RKO (cell line): ENCODE data around the gene SLC16A9.
"Not testable (repeated sequence)": the region's sequence is repeated elsewhere in the genome, so short reads cannot be mapped to it uniquely, and the experiment has no call there.

Experiments used
- DNase-seq: peaks from one replicate; pipeline ENCODE4 v3.0.0-alpha.2; 2016; ENCODE audit warnings: low spot score

The SLC16A9 gene

GRCh38 chr10:59709395-59710125 is at the start of gene SLC16A9:
Gene SLC16A9 (minus strand): TSS chr10:59709850. CDS start chr10:59684291, 25,559 bp downstream.
- peak; percentile 75 for DNase-seq

GRCh38 chr10:59757966-59758365 is 48.3 kb upstream of the SLC16A9 start:
- no peak for DNase-seq

GRCh38 chr10:59754951-59755350 is 45.3 kb upstream of the SLC16A9 start:
- DNase-seq = no peak

- DNase-seq = no peak
These were observed 43.6 kb upstream of the SLC16A9 start, which contains the start of gene MRLN for GRCh38 chr10:59753267-59753666. Gene MRLN (minus strand): TSS chr10:59753455.

- no peak for DNase-seq
These were observed 42.8 kb upstream of the SLC16A9 start for GRCh38 chr10:59752278-59752940.

GRCh38 chr10:59750155-59750945 is 40.7 kb upstream of the SLC16A9 start:
- DNase-seq = no peak

- DNase-seq = no peak
These were observed 39.2 kb upstream of the SLC16A9 start for GRCh38 chr10:59748834-59749233.

- no peak for DNase-seq
These were observed 35.6 kb upstream of the SLC16A9 start for GRCh38 chr10:59745163-59745650.

GRCh38 chr10:59744762-59745161 is 35.1 kb upstream of the SLC16A9 start:
- DNase-seq = not testable (repeated sequence)

GRCh38 chr10:59744156-59744555 is 34.5 kb upstream of the SLC16A9 start:
- not testable (repeated sequence) for DNase-seq

GRCh38 chr10:59741583-59741982 is 31.9 kb upstream of the SLC16A9 start:
- no peak for DNase-seq

GRCh38 chr10:59741048-59741447 is 31.4 kb upstream of the SLC16A9 start:
- no peak for DNase-seq

GRCh38 chr10:59736749-59737148 is 27.1 kb upstream of the SLC16A9 start:
- no peak for DNase-seq

- no peak for DNase-seq
These were observed 25.6 kb upstream of the SLC16A9 start for GRCh38 chr10:59735296-59735695.

- no peak for DNase-seq
These were observed 24.4 kb upstream of the SLC16A9 start for GRCh38 chr10:59734014-59734462.

GRCh38 chr10:59733321-59734013 is 23.8 kb upstream of the SLC16A9 start:
- not testable (repeated sequence) for DNase-seq

- not testable (repeated sequence) for DNase-seq
These were observed 23.2 kb upstream of the SLC16A9 start for GRCh38 chr10:59732849-59733248.

GRCh38 chr10:59729167-59729566 is 19.5 kb upstream of the SLC16A9 start:
- DNase-seq = not testable (repeated sequence)

GRCh38 chr10:59724098-59724938 is 14.7 kb upstream of the SLC16A9 start:
- DNase-seq = no peak

GRCh38 chr10:59720377-59720776 is 10.7 kb upstream of the SLC16A9 start:
- no peak for DNase-seq

- DNase-seq = no peak
These were observed 9.7 kb upstream of the SLC16A9 start for GRCh38 chr10:59719374-59719773.
